Aorta (tissue), 5 donors: ENCODE results near the gene CLEC16A. TPM values are rescaled to one million over a fixed set of nuclear protein-coding genes. Genes with fewer than 3 reads are reported as not detected.
A peak's percentile ranks its signal among the peaks of the same experiment; 100 is the strongest.

Experiments used
- ATAC-seq: fragments of 200-7000 bp; cut with Tn5 transposase; one replicate; pipeline ENCODE4 v1.9.1; 2022; ENCODE audit warnings: moderate library complexity; ENCODE audit not compliant: low FRiP score
- DNase-seq, 2 donors: peaks; one replicate each; pipeline ENCODE4 v3.0.0-alpha.2; 2020
- H3K27ac ChIP-seq, 2 donors: one replicate each; pipeline ENCODE4 v1.5.1; 2013; ENCODE audit warnings: low read length in 2 of 2, mild to moderate bottlenecking in 2 of 2, moderate library complexity in 2 of 2, control low read depth in 1 of 2, inconsistent platforms in 1 of 2, low read depth in 1 of 2
- H3K27me3 ChIP-seq, 2 donors: one replicate each; pipeline ENCODE4 v1.6.1; 2013; ENCODE audit warnings: control low read depth in 1 of 2, low read length in 1 of 2, mild to moderate bottlenecking in 1 of 2, moderate library complexity in 1 of 2; ENCODE audit not compliant: insufficient read depth in 2 of 2, control insufficient read depth in 1 of 2
- H3K36me3 ChIP-seq, 2 donors: one replicate each; pipeline ENCODE4 v1.6.1; 2013; ENCODE audit warnings: control low read depth in 1 of 2, low read length in 1 of 2, mild to moderate bottlenecking in 1 of 2; ENCODE audit not compliant: insufficient read depth in 2 of 2, control insufficient read depth in 1 of 2
- H3K4me1 ChIP-seq, 2 donors: one replicate each; pipeline ENCODE4 v1.6.1; 2013; ENCODE audit warnings: low read length in 2 of 2, control low read depth in 1 of 2, mild to moderate bottlenecking in 1 of 2, moderate library complexity in 1 of 2; ENCODE audit not compliant: insufficient read depth in 2 of 2, control insufficient read depth in 1 of 2
- H3K4me3 ChIP-seq, 2 donors: one replicate each; pipeline ENCODE4 v1.5.1; 2013; ENCODE audit warnings: low read length in 2 of 2, control low read depth in 1 of 2, mild to moderate bottlenecking in 1 of 2
- H3K9me3 ChIP-seq: one replicate; pipeline ENCODE4 v1.6.1; 2013; ENCODE audit warnings: mild to moderate bottlenecking, low read length; ENCODE audit not compliant: control insufficient read depth
- WGBS, 2 donors: extraction: QIAGEN DNeasy Blood & Tissue Kit; methylation state at CpG; one replicate each; pipeline ENCODE4 v1.1.7; 2013; 5-methylcytosine and 5-hydroxymethylcytosine counted together
- intact Hi-C, 2 donors: fragments of 100-400 bp; cut with DNase I; formaldehyde crosslinking; loops; one replicate each; pipeline versions ENCODE4 v1.14.2 to v1.15.0; 2022
- polyA plus RNA-seq, 2 donors: library from polyadenylated mRNA; stranded (reverse); fragments of 200-250 nt; gene quantifications; one replicate each; pipeline ENCODE4 v1.2.3, GENCODE V29; 2013
- total RNA-seq, 2 donors: library from RNA; stranded (reverse); fragmentation: NEBNext Ultra II Directional; extraction: Animal tissue kit (Norgen Biotek cat#: 25700); gene quantifications; one replicate each; pipeline ENCODE4 v1.2.1, GENCODE V29; 2021
- donor health status: healthy with polysubstance abuse.
- donor health status: Bipolar disorder and iron deficiency.
- donor health status: DM: no; HTN: no; CAD: no.
- donor health status: DM: no; HTN: no; CAD: no.
- donor health status: DM: yes; HTN: yes; CAD: no.

Gene CLEC16A
- total and polyA plus RNA-seq, 4 donors: 5.9 to 28.8 (median 19.0) TPM

DNA sequence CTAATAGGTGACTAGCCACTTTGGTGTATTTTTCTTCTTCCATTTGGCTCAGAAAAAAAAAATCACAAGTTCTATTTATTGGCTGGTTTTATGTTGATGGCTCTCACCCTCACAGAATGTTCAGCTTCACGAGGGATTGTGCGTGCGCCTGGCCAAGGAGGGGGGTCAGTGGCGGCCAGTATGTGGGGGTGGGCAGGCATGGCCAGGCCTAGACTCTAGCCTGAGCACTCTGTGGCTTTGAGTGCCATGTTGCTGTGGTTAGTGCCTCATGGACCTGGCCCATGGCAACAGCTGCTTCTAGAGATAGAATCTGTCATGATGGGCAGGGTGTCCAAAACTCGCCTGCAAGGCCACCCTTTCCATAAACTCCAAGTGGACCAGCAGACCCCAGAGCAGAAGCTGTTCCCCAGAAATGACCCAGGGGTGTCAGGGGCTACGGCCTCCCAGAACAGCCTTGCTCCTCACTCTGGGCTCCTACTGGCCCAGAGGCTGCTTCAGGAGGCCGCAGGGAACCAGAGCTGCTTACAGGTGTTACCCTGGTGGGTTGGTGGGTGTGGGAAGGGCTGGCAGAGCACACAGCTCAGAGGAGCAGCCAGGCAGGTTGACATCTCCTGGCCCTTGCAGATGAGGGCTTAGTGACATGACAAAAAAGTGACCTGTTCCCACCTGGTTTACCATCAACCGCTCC lies 186.8 kb downstream of the CLEC16A start:
- Histone ChIP-seq H3K36me3 (no peaks in the 10 kb centered on the region), H3K27ac (no peak overlapping the region), H3K9me3 (no peaks in the 10 kb centered on the region), H3K27me3 (no peaks in the 10 kb centered on the region), H3K4me3 (no peak overlapping the region), H3K4me1 (peaks cover 3% of the 10 kb centered on the region in 2 donors)
- WGBS, 2 donors: 91 to 93% methylated on average over 8 of the region's 8 CpGs
- DNase-seq: no peak
- no peak for ATAC-seq
- intact Hi-C loops: no loop called here

DNA sequence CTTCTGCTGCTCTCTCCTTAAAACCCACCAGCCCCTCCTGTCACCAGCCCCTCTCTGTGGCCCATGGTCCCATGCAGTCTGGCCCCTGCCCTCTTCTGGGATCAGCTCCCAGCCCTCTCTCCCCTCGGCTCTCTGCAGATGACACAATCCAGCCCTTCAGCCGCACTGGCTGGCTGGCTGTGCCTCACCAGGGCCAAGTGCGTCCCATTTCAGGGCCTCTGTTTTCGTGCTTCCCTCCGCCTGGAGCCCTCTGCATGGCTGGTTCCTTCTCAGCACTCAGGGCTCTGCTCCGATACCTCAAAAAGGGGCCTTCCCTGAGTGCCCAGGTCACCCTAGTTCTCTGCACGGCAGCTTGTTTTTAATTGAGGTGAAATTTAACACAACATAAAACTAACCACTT lies 187.3 kb downstream of the CLEC16A start:
- WGBS, 2 donors: 13 to 17% methylated on average over 7 of the region's 7 CpGs
- DNase-seq (no peak), ATAC-seq (peak; percentile 47)
- Histone ChIP-seq H3K27ac (no peak overlapping the region), H3K36me3 (no peaks in the 10 kb centered on the region), H3K4me3 (no peak overlapping the region), H3K9me3 (no peaks in the 10 kb centered on the region), H3K4me1 (peaks cover 3% of the 10 kb centered on the region in 2 donors), H3K27me3 (no peaks in the 10 kb centered on the region)
- intact Hi-C loops: no loop called here

DNA sequence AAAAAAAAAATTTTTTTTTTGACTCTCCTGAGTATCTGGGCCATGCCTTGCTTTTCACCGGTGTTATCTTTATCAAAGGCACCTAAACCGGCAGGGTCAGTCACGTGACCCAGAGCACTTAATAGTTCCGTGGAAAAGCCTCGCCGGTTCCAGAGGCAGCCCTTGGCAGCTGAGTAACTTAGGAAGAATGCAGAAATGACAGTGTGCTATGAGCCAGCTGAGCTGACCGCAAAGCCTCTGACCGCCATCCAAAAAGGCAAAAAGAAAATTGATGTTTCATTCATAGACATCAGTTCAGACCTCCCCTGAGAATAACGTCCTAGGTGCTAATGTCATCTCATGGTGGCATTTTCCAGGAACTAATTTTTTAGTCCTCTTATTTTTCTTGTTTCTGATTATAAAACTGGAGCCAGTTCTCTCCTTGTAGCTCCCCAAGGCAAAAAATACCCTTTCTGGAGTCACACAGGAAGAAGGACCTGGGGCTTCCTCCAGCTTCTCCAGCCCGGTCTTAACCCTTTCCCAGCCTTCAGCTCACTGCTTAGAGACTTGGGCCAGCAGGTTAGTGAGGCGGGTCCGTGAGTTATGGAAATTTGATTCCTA lies 189.1 kb downstream of the CLEC16A start:
- H3K9me3 ChIP-seq: no peaks in the 10 kb centered on the region
- WGBS, 2 donors: 3 to 5% methylated on average over 12 of the region's 12 CpGs
- H3K36me3 ChIP-seq: no peaks in the 10 kb centered on the region
- H3K4me1 ChIP-seq: peaks cover under 1 to 3% of the 10 kb centered on the region in 2 donors
- peak; percentile 88 to 90 for DNase-seq
- intact Hi-C loops: no loop called here
- H3K27me3 ChIP-seq: no peaks in the 10 kb centered on the region
- peak overlapping the region in 1 of 2 donors; percentile 75 for H3K27ac ChIP-seq
- ATAC-seq: peak; percentile 84
- H3K4me3 ChIP-seq: no peak overlapping the region

DNA sequence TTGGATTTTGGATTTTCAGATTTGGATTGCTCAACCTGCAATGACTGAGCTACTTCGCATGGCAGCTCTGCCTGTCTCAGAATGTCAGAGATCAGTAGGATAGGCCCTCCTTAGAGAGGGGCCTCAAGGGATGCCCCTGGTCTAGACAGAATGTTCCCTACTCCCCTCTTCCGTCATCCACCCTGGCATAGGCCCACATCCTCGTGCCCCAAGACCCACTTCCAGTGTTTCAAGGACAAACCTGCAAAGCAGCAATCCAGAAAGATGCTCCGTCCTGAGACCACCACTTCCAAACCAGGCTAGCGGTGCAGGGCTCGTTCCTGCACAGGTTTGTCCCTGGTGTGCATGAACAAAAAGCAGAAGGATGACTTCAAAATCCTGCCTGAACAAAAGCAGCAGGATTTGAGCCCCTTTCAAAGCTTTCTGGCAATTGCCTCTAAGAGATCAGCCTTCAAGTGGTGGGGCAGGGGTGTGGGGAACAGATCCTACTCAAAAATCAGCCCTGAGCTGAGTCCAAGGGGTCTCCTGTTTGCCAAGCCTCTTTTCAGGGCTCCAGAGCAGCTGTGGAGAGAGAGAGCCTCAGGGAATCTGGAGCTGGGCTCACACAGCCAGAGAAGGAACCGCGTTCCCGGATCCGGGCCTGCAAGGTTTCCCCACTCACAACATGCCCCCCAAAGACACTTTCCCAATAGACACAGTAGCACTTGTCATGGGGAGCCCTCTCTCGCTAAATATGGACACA lies 190.5 kb downstream of the CLEC16A start:
- 85 to 87% methylated on average over 11 of the region's 11 CpGs for WGBS, 2 donors
- H3K36me3 ChIP-seq: no peaks in the 10 kb centered on the region
- no peaks in the 10 kb centered on the region for H3K27me3 ChIP-seq
- H3K4me1 ChIP-seq: peaks cover 0 to 7% of the 10 kb centered on the region in 2 donors
- ATAC-seq: no peak
- no peak overlapping the region for H3K4me3 ChIP-seq
- DNase-seq: no peak
- H3K27ac ChIP-seq: no peak overlapping the region
- intact Hi-C loops: no loop called here
- no peaks in the 10 kb centered on the region for H3K9me3 ChIP-seq

DNA sequence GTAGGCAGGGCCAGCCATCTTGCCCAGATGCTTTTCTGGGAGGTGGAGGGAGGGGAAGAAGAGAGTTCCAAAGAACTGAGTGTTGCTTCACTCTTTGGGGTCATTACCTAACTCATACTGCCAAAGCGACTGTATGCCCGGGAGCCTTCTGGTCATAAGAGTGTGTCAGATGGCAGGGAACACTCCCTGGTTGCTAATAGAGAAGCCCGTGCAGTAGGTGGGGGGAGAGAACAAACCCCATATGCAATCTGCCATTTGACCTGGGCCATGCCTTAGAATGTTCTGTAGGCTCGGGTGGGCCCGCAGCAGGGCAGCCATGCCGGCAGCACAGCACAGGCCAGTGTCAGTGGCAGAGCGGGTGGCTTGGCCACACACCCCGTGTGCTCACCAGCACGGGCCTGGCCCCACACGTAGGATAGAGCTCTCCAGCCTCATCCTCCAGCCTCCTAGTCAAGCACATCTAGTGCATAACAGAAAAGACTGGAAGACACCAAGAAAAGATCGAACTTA lies 191.2 kb downstream of the CLEC16A start:
- no peaks in the 10 kb centered on the region for H3K9me3 ChIP-seq
- ATAC-seq (no peak), DNase-seq (no peak)
- no peaks in the 10 kb centered on the region for H3K27me3 ChIP-seq
- no peak overlapping the region for H3K27ac ChIP-seq
- 86 to 91% methylated on average over 11 of the region's 11 CpGs for WGBS, 2 donors
- no peak overlapping the region for H3K4me3 ChIP-seq
- peaks cover 0 to 7% of the 10 kb centered on the region in 2 donors for H3K4me1 ChIP-seq
- intact Hi-C loops: no loop called here
- no peaks in the 10 kb centered on the region for H3K36me3 ChIP-seq

DNA sequence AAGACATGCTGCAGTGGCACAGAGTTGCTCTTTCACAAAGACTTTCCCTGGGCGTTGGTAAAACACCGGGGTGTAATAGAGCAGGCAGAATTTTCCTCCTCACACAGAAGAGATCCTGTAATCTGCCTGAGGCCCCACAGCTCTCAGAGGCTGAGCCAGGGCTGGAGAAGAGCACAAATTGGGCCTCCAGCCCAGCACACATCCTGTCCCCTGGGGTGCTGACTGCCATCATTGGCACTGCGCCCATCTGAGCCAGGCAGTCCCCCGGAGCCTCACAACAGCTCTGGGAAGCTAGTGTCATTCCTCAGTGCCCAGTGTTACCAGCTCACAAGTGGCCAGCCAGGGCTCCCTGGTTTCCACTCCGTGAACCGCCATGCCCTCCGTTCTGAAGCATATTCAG lies 192.2 kb downstream of the CLEC16A start:
- Histone ChIP-seq H3K27ac (no peak overlapping the region), H3K36me3 (no peaks in the 10 kb centered on the region), H3K27me3 (no peaks in the 10 kb centered on the region), H3K4me3 (no peak overlapping the region), H3K4me1 (peaks cover 0 to 7% of the 10 kb centered on the region in 2 donors), H3K9me3 (no peaks in the 10 kb centered on the region)
- DNase-seq (no peak), ATAC-seq (no peak)
- intact Hi-C loops: no loop called here
- 71 to 72% methylated on average over 7 of the region's 7 CpGs for WGBS, 2 donors

DNA sequence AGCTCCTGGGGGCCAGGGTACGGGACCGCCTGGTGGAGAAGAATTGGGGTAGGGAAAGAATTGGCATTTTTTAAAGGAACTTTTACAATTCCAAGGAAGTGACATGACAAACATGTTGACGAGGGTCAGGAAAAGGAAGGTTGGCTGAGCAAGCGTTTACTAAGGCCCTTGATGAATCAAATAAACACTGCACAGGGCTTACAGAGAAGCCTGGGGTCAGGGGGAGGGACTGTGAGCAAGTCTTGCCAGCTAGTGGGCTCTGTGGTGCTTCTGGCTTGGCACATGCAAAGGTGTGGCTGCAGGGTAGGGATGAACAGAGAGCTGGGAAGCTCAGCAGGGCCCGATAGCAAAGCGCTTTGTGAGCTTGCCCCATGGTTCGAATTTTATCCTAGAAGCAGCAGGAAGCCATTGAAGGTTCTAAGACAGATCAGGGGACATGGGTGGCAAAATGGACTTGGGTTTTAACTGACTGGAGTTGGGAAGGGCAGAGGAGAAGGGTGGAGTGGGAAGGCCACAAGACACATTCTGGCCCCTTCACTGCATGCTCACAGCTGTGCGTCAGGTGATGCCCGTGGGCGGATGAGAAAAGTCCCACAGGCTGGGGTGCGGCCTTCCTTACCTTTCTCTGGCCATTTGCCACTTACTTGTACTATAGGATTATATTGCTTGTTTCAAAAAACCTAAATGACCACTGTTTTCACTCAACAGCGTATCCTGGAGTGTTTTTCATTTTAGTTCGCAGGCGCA lies 193.8 kb downstream of the CLEC16A start:
- no peaks in the 10 kb centered on the region for H3K27me3 ChIP-seq
- intact Hi-C loops: no loop called here
- H3K4me1 ChIP-seq: peaks cover 0 to 5% of the 10 kb centered on the region in 2 donors
- 95 to 99% methylated on average over 14 of the region's 14 CpGs for WGBS, 2 donors
- H3K36me3 ChIP-seq: no peaks in the 10 kb centered on the region
- no peak overlapping the region for H3K4me3 ChIP-seq
- no peaks in the 10 kb centered on the region for H3K9me3 ChIP-seq
- ATAC-seq (no peak), DNase-seq (no peak)
- no peak overlapping the region for H3K27ac ChIP-seq

DNA sequence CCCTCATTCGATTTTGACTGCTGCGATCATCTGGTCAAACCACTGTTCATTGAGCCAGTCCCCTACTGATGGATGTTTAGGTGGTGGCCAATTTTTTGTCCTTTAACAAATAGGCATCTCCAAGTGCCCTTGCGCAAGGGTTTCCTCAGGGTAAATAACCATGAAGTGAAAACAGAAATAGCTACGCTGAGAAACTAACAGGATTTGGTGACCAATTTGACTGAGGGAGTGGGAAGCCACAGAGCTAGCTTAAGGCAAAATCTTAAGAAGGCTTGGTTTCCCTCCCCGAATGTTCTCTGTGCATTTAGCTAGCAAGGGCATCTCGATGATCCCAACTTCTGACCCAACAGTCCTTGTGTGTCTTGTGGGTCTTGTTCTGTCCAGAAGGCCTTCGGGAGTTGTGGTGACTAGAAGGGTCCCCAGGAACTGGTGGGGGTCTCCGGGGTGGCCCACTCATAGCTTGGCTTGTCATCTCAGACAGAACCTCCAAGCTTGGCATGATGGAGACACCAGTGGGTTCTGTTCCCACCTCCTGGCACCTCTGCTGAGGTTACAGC lies 194.5 kb downstream of the CLEC16A start:
- H3K36me3 ChIP-seq: no peaks in the 10 kb centered on the region
- H3K27ac ChIP-seq: peak overlapping the region in 1 of 2 donors; percentile 17
- 72 to 76% methylated on average over 8 of the region's 8 CpGs for WGBS, 2 donors
- H3K4me3 ChIP-seq: no peak overlapping the region
- H3K27me3 ChIP-seq: no peaks in the 10 kb centered on the region
- intact Hi-C loops: no loop called here
- H3K9me3 ChIP-seq: no peaks in the 10 kb centered on the region
- DNase-seq (no peak), ATAC-seq (peak; percentile 2)
- H3K4me1 ChIP-seq: peaks cover 0 to 5% of the 10 kb centered on the region in 2 donors
